IMR-90 (cell line): Measurements from ENCODE around the gene EGFR. TPM values are rescaled to one million over a fixed set of nuclear protein-coding genes. Genes with fewer than 3 reads are reported as not detected.
A peak's percentile ranks its signal among the peaks of the same experiment; 100 is the strongest.

Experiments
- ATAC-seq: fragments of 200-7000 bp; cut with Tn5 transposase; 2 replicates; pipeline ENCODE4 v1.9.1; 2020; ENCODE audit warnings: low read depth, mild to moderate bottlenecking, moderate library complexity
- BruUV-seq: library from RNA; stranded (reverse); fragments of 400-500 nt; replicated peaks from 2 replicates; lab custom pipeline; 2021; lab: Mats Ljungman, UMichigan
- CTCF ChIA-PET: fragments of 300-600 bp; formaldehyde crosslinking; extraction: SDS; loops from one replicate; lab custom pipeline; 2021; ENCODE audit warnings: antibody characterized with exemption; lab: Yijun Ruan, JAX
- POLR2A ChIA-PET: fragments of 300-600 bp; sonication (Branson Sonifier 250); formaldehyde crosslinking; loops from one replicate; lab custom pipeline; 2022; ENCODE audit warnings: antibody characterized with exemption; ENCODE audit not compliant: unreplicated experiment; lab: Charles Lee
- DNase-seq: peaks from one replicate; pipeline ENCODE4 v3.0.0; 2013
- H2AFZ ChIP-seq: replicated peaks from 2 replicates; pipeline ENCODE3; 2013; ENCODE audit warnings: low read length, mild to moderate bottlenecking; ENCODE audit not compliant: poor library complexity
- H2AK5ac ChIP-seq: 2 replicates; pipeline ENCODE4 v1.6.1; 2013; ENCODE audit warnings: low read depth, low read length, inconsistent platforms
- H2AK9ac ChIP-seq: replicated peaks from 2 replicates; pipeline ENCODE3; 2013; ENCODE audit warnings: mild to moderate bottlenecking, low read depth, low read length, moderate library complexity; ENCODE audit not compliant: poor library complexity
- H2BK120ac ChIP-seq: 2 replicates; pipeline ENCODE4 v1.6.1; 2013; ENCODE audit warnings: low read depth, low read length, inconsistent platforms
- H2BK15ac ChIP-seq: 3 replicates; pipeline ENCODE4 v1.6.1; 2013; ENCODE audit warnings: low read depth, low read length, inconsistent platforms
- H2BK20ac ChIP-seq: 2 replicates; pipeline ENCODE4 v1.6.1; 2013; ENCODE audit warnings: low read depth, mild to moderate bottlenecking, inconsistent platforms, low read length, moderate library complexity
- H2BK5ac ChIP-seq: 2 replicates; pipeline ENCODE4 v1.6.1; 2013; ENCODE audit warnings: mild to moderate bottlenecking, low read depth, low read length, inconsistent platforms; ENCODE audit not compliant: poor library complexity, severe bottlenecking
- H3K14ac ChIP-seq: replicated peaks from 2 replicates; pipeline ENCODE4 v1.6.1; 2013; ENCODE audit warnings: low read depth, low read length, inconsistent platforms
- H3K18ac ChIP-seq: 2 replicates; pipeline ENCODE4 v1.6.1; 2013; ENCODE audit warnings: low read depth, low read length, control low read depth
- H3K23ac ChIP-seq: 2 replicates; pipeline ENCODE4 v1.6.1; 2013; ENCODE audit warnings: low read depth, low read length, inconsistent platforms
- H3K27ac ChIP-seq: 2 replicates; pipeline ENCODE4 v1.5.1; 2013; ENCODE audit warnings: mild to moderate bottlenecking, control low read depth, low read length; ENCODE audit not compliant: insufficient read depth
- H3K27me3 ChIP-seq: 2 replicates; pipeline ENCODE4 v1.6.1; 2013; ENCODE audit warnings: low read length; ENCODE audit not compliant: control insufficient read depth, insufficient read depth
- H3K36me3 ChIP-seq: 2 replicates; pipeline ENCODE4 v1.6.1; 2013; ENCODE audit warnings: low read length, mixed read lengths; ENCODE audit not compliant: control insufficient read depth, insufficient read depth
- H3K4ac ChIP-seq: 2 replicates; pipeline ENCODE4 v1.6.1; 2013; ENCODE audit warnings: low read depth, low read length, inconsistent platforms
- H3K4me1 ChIP-seq: 2 replicates; pipeline ENCODE4 v1.6.1; 2013; ENCODE audit warnings: low read length, mixed read lengths; ENCODE audit not compliant: control insufficient read depth, insufficient read depth
- H3K4me2 ChIP-seq: 2 replicates; pipeline ENCODE4 v1.6.1; 2013; ENCODE audit warnings: low read depth, mild to moderate bottlenecking, control low read depth, low read length, moderate library complexity
- H3K4me3 ChIP-seq: 2 replicates; pipeline ENCODE4 v1.5.1; 2013; ENCODE audit warnings: low read depth, mild to moderate bottlenecking, control low read depth, low read length, moderate library complexity; ENCODE audit not compliant: insufficient read depth
- H3K56ac ChIP-seq: 2 replicates; pipeline ENCODE4 v1.6.1; 2013; ENCODE audit warnings: low read length, inconsistent platforms; ENCODE audit not compliant: insufficient read depth; ENCODE audit errors: extremely low read depth
- H3K79me1 ChIP-seq, 2 experiments: 2 replicates each; pipeline ENCODE4 v1.6.1; 2013; ENCODE audit warnings: low read length in 2 of 2, inconsistent platforms in 1 of 2, low read depth in 1 of 2
- H3K9ac ChIP-seq: 2 replicates; pipeline ENCODE4 v1.6.1; 2013; ENCODE audit warnings: low read depth, low read length, control low read depth
- H3K9me1 ChIP-seq: 2 replicates; pipeline ENCODE4 v1.6.1; 2013; ENCODE audit warnings: low read length, inconsistent platforms; ENCODE audit not compliant: insufficient read depth
- H3K9me3 ChIP-seq: 2 replicates; pipeline ENCODE4 v1.6.1; 2013; ENCODE audit warnings: low read length; ENCODE audit not compliant: control insufficient read depth, insufficient read depth
- H4K20me1 ChIP-seq: 2 replicates; pipeline ENCODE4 v1.6.1; 2013; ENCODE audit warnings: low read length, inconsistent platforms; ENCODE audit not compliant: insufficient read depth
- H4K5ac ChIP-seq: 2 replicates; pipeline ENCODE4 v1.6.1; 2013; ENCODE audit warnings: mild to moderate bottlenecking, low read depth, low read length, control low read depth
- H4K8ac ChIP-seq, 2 experiments: 2 replicates each; pipeline ENCODE4 v1.6.1; 2013; ENCODE audit warnings: low read depth in 2 of 2, low read length in 2 of 2, control low read depth in 1 of 2, inconsistent platforms in 1 of 2
- H4K91ac ChIP-seq: 2 replicates; pipeline ENCODE4 v1.6.1; 2013; ENCODE audit warnings: low read depth, low read length, inconsistent platforms; ENCODE audit not compliant: insufficient read depth
- CEBPB ChIP-seq: IDR thresholded peaks from 2 replicates; pipeline ENCODE4 v1.6.1; 2012; ENCODE audit warnings: low read depth, low read length, improper control_type of control experiment
- CHD1 ChIP-seq: IDR thresholded peaks from 2 replicates; pipeline ENCODE4 v1.6.1; 2012; ENCODE audit warnings: low read depth, low read length, improper control_type of control experiment
- CTCF ChIP-seq: conservative IDR thresholded peaks from 2 replicates; pipeline ENCODE4 v1.5.1; 2012; ENCODE audit warnings: mild to moderate bottlenecking, low read depth, low read length, improper control_type of control experiment
- ELK1 ChIP-seq: fragments of 150-350 bp; IDR thresholded peaks from 2 replicates; pipeline ENCODE4 v1.6.1; 2016; ENCODE audit warnings: low read depth, mild to moderate bottlenecking, low read length, moderate library complexity, borderline replicate concordance
- MAZ ChIP-seq: IDR thresholded peaks from 2 replicates; pipeline ENCODE4 v1.6.1; 2012; ENCODE audit warnings: low read depth, mild to moderate bottlenecking, low read length, improper control_type of control experiment, moderate library complexity, borderline replicate concordance
- MXI1 ChIP-seq: IDR thresholded peaks from 2 replicates; pipeline ENCODE4 v1.6.1; 2012; ENCODE audit warnings: low read depth, mild to moderate bottlenecking, low read length, moderate library complexity, borderline replicate concordance
- NFE2L2 ChIP-seq: fragments of 150-350 bp; IDR thresholded peaks from 2 replicates; pipeline ENCODE4 v1.6.1; 2016; ENCODE audit warnings: low read depth, mild to moderate bottlenecking, low read length
- RAD21 ChIP-seq: IDR thresholded peaks from 2 replicates; pipeline ENCODE4 v1.6.1; 2012; ENCODE audit warnings: low read length, improper control_type of control experiment
- SMC3 ChIP-seq: fragments of 150-350 bp; IDR thresholded peaks from 2 replicates; pipeline ENCODE4 v1.6.1; 2016; ENCODE audit warnings: low read depth, mild to moderate bottlenecking, antibody characterized with exemption, low read length, moderate library complexity
- WGBS, 2 experiments: methylation state at CpG; one replicate each; pipeline versions ENCODE4 v1.1.5 to v1.1.7; 2013; ENCODE audit warnings: missing lambda C conversion rate in 2 of 2; ENCODE audit not compliant: insufficient read length in 1 of 2; ENCODE audit errors: extremely low coverage in 2 of 2; 5-methylcytosine and 5-hydroxymethylcytosine counted together
- dilution Hi-C: fragments of 300-500 bp; cut with HindIII; formaldehyde crosslinking; loops from one replicate; pipeline ENCODE4 v1.14.3; 2018; ENCODE audit warnings: low sequenced_read_pairs; ENCODE audit not compliant: unreplicated experiment
- in situ Hi-C: fragments of 300-500 bp; cut with MboI; formaldehyde crosslinking; loops from 3 replicates; pipeline ENCODE4 v1.14.3; 2019; ENCODE audit warnings: low sequenced_read_pairs, inconsistent platforms, mixed read lengths
- intact Hi-C: fragments of 100-400 bp; cut with micrococcal nuclease; formaldehyde crosslinking; loops from 2 replicates; pipeline ENCODE4 v1.10.0; 2022
- polyA plus RNA-seq, 3 experiments: library from polyadenylated mRNA; depleted of rRNA; stranded (reverse); fragments of >200 nt; gene quantifications; 2 replicates each; pipeline ENCODE4 v1.2.3, GENCODE V29; 2012; ENCODE audit warnings: low replicate concordance in 1 of 3
- total RNA-seq: library from RNA; depleted of rRNA; stranded (reverse); fragments of >200 nt; gene quantifications from 2 replicates; pipeline ENCODE4 v1.2.3, GENCODE V29; 2012

The EGFR gene
- total and polyA plus RNA-seq, 2 of the 4 experiments (the other 2 are of a cell fraction), result 36.9 to 60.4 TPM

- Histone ChIP-seq H2BK20ac (no peak overlapping the region), H3K4me3 (no peak overlapping the region), H3K9ac (no peak overlapping the region), H3K4me2 (no peak overlapping the region), H4K20me1 (peaks cover 43% of the 10 kb centered on the region), H2AK9ac (no peak overlapping the region), H3K4ac (no peak overlapping the region), H2AK5ac (peak overlapping the region; percentile 23; the same call in 1 of the 2 replicates), H3K56ac (no peak overlapping the region), H4K5ac (no peak overlapping the region), H4K8ac (no peak overlapping the region), H3K27ac (no peak overlapping the region), H2BK5ac (no peak overlapping the region), H3K9me3 (no peaks in the 10 kb centered on the region), H3K4me1 (peaks cover 35% of the 10 kb centered on the region), H3K36me3 (peaks cover 2% of the 10 kb centered on the region; the same call in 1 of the 2 replicates), H4K91ac (no peak overlapping the region), H2BK15ac (no peak overlapping the region), H3K23ac (no peak overlapping the region; the same call in 1 of the 2 replicates), H3K9me1 (peaks cover 39% of the 10 kb centered on the region), H3K79me1 (peaks cover 50 to 86% of the 10 kb centered on the region in 2 experiments), H3K14ac (0 out of 2 replicates have a peak overlapping the region, but pooled peaks have one; percentile 66), H2AFZ (peak overlapping the region; percentile 14), H3K27me3 (no peaks in the 10 kb centered on the region), H2BK120ac (peak overlapping the region; percentile 23; the same call in 1 of the 2 replicates), H3K18ac (no peak overlapping the region; the same call in 1 of the 2 replicates)
- dilution Hi-C loops (no loop called here), intact Hi-C loops (no loop called here), in situ Hi-C loops (no loop called here)
- BruUV-seq, result no TSS peak
- no peak for DNase-seq
- WGBS, 2 experiments, result 90% methylated on average over 5 of the region's 6 CpGs; no CpG with 5 or more reads in 1 of the 2 experiments
- no peak for TF ChIP-seq ELK1
- TF ChIP-seq SMC3, result no peak
- no peak for TF ChIP-seq CHD1
- TF ChIP-seq RAD21, result no peak
- TF ChIP-seq CTCF, result no peak
- TF ChIP-seq MAZ, result no peak
- TF ChIP-seq CEBPB, result no peak
- no peak for TF ChIP-seq MXI1
- TF ChIP-seq NFE2L2, result no peak
- ChIA-PET CTCF (no interaction called here), POLR2A (no interaction called here)
- ATAC-seq, result peak; percentile 30; the same call in 1 of the 2 replicates
Measured at GRCh38 chr7:55105952-55106351, 87.1 kb downstream of the EGFR start.
